DMS153 (cell line): ENCODE results near the gene SRL.

Experiments
- DNase-seq: peaks from one replicate; lab custom pipeline; 2025; lab: John Stamatoyannopoulos, UW

SRL gene

GRCh38 chr16:4202615-4203345 is 39.1 kb downstream of the SRL start:
- DNase-seq, result no peak

GRCh38 chr16:4200781-4201137 is 41.1 kb downstream of the SRL start:
- DNase-seq, result no peak

- DNase-seq, result peak; percentile 70
These were observed 41.7 kb downstream of the SRL start for GRCh38 chr16:4200000-4200780.

GRCh38 chr16:4198816-4199215 is 43.1 kb downstream of the SRL start:
- DNase-seq, result no peak

GRCh38 chr16:4194661-4195060 is 47.2 kb downstream of the SRL start:
- no peak for DNase-seq

DNA sequence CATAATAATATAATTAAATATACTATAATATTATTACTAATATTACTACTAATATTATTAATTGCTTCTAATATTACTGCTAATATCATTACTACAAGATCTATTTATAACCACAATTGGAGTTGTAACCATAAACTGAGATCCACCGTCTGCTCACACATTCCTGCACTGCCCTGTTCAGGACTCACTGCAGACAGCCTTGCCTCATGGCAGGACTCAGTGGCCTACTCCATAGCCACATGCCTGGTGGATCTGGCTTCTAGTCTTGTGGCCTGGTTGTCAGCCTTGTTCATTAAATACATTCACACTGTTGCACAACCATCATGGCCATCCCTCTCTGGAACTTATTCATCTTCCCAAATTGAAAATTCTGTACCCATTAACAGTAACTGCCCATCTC is 48.0 kb downstream of the SRL start:
- no peak for DNase-seq

GRCh38 chr16:4192206-4192605 is 49.7 kb downstream of the SRL start:
- no peak for DNase-seq

DNA sequence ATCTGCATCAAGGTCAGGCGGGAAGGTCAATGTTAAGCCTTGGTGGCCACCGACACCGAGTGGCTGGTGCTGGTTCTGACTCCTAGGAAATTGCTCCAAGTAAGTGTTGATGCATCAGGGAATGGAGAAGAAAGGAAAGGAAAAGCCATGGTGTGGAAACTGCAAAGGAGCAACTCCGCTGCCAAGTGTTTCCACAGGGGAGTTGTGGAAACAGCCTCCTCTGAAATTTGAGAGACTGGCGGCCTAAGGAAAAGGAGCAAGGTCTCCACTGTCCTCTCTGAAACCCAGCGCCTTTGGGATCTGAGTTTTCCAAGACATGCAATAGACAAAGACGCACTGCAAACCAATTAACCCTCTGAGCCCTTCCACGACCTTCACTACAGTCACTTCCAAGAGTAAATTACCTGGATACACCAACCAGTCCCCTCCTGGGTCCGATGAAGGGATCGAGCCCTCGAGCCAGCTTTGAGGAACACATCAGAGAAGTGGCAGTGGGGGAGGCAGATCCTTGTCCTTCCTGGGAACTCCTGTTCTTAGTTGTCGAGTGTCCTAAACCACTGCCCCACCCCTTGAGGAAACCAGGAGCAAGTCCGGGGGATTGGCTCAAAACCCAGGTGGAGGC is 51.1 kb downstream of the SRL start:
- no peak for DNase-seq

DNA sequence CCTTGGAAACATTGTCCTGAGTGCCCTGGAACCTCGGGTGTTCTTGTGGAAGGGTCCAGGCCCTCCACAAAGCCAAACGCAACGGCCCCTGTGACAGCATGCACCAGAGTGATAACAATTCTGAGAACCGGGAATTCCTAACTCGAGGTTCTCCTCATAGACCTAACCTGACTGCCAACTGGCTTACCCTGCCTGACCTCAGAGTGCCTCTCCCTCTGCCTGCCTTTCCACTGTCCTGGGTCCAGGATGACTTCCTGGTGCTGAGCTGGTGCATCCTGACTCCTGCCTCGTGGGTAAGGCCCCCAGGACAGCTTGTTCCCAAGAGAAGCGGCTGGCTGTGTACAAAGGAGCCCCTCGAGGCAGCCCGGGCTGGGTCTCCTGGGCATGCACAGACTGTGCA is 51.8 kb downstream of the SRL start:
- no peak for DNase-seq

GRCh38 chr16:4184038-4184702 is 57.7 kb downstream of the SRL start:
- DNase-seq, result no peak

GRCh38 chr16:4183237-4184037 is 58.4 kb downstream of the SRL start:
- peak; percentile 85 for DNase-seq

- no peak for DNase-seq
These were observed 59.2 kb downstream of the SRL start for GRCh38 chr16:4182581-4183236.

- DNase-seq, result no peak
These were observed 61.4 kb downstream of the SRL start for GRCh38 chr16:4180511-4180910.

GRCh38 chr16:4179763-4180260 is 62.1 kb downstream of the SRL start:
- no peak for DNase-seq

- peak; percentile 5 for DNase-seq
These were observed 62.9 kb downstream of the SRL start for GRCh38 chr16:4179020-4179419.

DNA sequence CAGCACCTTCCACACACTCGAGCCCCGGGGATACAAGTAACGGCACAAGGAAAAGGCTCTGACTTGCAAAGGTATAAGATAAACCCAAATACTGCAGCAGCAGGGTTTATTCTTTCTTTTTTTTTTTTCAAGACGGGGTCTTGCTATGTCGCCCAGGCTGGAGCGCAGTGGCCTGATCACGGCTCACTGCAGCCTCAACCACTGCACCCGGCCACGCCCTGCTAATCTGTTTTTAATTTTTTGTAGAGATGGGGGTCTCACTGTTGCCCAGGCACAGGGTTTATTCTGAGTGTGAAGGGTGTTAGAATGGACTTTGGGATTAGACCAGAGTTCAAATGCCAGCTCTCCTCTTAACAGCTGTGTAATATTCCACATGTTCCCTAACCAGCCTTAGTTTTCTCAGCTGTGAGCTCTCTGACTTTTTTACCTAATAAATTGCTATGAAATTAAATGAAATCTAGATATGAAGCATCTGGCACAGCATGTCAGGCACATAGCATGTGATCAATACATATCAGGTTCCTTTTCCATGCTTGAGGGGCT is 63.3 kb downstream of the SRL start:
- DNase-seq, result no peak

DNA sequence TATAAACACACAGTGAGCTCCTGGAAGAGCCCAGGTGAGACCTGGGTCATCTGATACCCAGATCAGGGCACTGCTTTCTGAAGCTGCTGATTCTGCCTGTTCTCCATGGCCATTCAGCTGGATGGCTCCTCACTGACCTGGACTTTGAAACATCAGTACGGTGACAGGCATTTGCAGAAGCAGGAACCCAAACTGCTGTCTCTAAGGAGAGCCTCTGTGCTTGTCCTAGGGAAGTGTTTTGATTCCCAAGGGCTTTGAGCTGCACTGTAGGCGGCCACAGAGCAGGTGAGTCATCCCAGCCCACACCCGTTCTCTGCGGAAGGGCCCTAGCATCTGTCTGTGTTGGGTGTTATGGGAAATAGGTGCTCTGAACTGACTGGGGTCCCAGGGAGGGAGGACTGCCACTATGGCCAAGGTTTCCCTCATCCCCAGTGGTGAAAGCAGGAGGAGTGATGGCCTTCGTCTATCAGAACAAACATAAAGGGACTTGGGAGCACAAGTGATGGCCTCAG is 64.9 kb downstream of the SRL start:
- peak; percentile 76 for DNase-seq

DNA sequence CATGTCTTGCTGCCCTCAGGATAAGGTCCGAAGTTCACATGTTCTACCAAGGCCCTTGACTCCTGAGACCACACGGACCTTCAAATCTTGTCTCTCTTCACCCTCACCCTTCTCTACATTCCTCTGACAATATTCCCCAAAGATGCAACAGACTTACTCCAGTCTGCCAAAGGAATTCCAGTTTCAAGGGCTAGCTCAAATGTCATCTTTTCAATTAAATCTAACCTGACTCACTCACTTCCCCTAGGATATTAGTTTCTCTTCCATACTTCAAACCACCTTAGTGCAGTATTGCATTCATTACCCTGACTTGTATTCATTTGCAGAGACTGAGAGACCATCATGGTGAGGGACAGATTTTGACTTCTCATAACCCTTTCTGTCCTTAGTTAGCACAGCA is 66.0 kb downstream of the SRL start:
- DNase-seq, result no peak

- DNase-seq, result no peak
These were observed 69.8 kb downstream of the SRL start for GRCh38 chr16:4172070-4172469.

DNA sequence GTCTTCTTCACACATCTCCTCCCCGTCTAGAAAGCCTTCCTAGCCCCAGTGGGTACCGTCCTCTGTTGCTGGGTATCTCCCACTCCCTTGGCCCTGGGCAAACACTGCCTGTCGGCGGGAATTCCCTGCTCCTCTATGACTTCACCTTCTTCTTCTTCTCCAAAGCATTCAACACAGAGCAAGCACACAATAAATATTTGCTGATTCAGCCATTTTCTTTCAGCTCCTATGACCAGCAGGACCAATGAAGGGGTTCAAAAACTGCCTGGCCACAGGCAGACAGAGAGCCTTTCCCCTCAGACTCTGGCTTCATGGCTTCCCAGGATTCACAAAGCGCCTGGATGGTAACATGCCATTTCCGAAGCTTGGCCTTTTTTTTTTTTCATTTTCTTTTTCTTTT is 72.5 kb downstream of the SRL start:
- no peak for DNase-seq

DNA sequence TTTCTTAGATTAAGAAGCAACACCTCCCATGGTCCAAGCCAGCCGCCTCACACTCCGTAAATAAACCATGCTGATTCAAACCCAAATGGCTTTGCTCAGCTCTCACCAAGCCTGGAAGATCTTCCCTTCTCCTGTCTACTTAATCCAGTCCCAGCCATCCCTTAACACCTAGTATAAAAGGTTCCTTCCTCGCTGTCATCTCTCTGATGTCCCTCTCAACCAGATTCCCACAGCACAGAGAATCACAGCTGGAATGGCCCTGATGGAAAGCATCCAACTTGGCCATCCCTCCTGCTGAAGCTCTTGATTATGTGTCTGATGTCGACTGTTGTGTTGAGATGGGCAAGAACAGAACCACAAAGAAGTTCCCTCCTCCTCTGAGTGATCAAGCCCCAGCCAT is 75.1 kb downstream of the SRL start:
- DNase-seq, result no peak
